AG09319 (cell line): ENCODE measurements around the gene CEP350.

ENCODE experiments used
- DNase-seq: peaks from one replicate; pipeline ENCODE4 v3.0.0-alpha.2; 2010; ENCODE audit warnings: low read depth; ENCODE audit errors: extremely low read depth
- CTCF ChIP-seq: IDR thresholded peaks from 2 replicates; pipeline ENCODE4 v1.5.1; 2011; ENCODE audit warnings: low read depth, mild to moderate bottlenecking, inconsistent platforms, low read length, moderate library complexity

Gene CEP350

GRCh38 chr1:180144659-180145357 lies 190.2 kb downstream of the CEP350 start:
- DNase-seq, result no peak
- TF ChIP-seq CTCF, result no peak

DNA sequence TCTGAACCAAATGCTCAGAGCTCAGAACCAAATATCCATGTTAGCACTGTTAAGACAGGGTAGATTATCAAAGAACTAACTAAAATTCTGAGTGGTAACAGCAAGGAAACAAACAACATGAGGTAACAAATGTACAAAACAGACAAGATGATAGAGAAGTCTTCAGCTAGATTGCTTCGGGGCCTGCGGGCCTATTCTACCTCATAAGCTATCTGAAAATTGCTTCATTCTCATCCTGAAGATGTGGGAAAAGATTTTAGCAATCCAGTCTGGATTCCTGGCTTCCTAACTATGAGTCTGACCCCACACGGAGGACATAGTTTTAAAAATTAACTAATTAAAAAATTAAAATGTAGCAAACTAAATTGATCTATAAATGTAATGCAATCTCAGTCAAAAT lies 190.8 kb downstream of the CEP350 start:
- no peak for TF ChIP-seq CTCF
- DNase-seq, result no peak

- DNase-seq, result no peak
- no peak for TF ChIP-seq CTCF
These were observed 196.4 kb downstream of the CEP350 start for GRCh38 chr1:180150982-180151381.

- no peak for DNase-seq
- no peak for TF ChIP-seq CTCF
These were observed 196.9 kb downstream of the CEP350 start for GRCh38 chr1:180151508-180151907.

DNA sequence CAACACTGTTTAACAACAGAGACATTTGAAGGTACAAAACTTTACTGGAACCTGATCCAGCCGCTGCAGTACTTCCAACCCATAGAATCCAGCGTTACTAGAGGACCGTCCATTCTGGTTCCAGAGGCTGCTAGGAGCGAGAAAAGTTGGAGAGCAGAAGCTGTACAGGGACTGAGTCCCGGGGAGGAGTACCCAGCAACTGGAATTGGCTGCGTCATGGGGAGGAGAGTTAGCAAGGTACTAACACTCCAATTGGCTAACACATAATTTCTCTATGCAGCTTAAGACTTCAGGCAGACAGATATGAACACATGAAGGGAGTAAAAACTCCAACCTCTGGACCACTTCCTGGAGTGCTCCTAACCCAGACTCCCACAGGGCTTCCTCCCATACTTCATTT lies 198.0 kb downstream of the CEP350 start:
- DNase-seq, result no peak
- TF ChIP-seq CTCF, result no peak

GRCh38 chr1:180153032-180153431 lies 198.4 kb downstream of the CEP350 start:
- no peak for TF ChIP-seq CTCF
- no peak for DNase-seq

GRCh38 chr1:180154003-180154324 lies 199.4 kb downstream of the CEP350 start:
- no peak for TF ChIP-seq CTCF
- DNase-seq, result no peak
